DOHH2 (cell line): ENCODE results near the gene SCN5A.

Source experiments
- EZH2phosphoT487 ChIP-seq: fragments of 200-600 bp; sonication (generic); IDR thresholded peaks from 2 replicates; pipeline ENCODE4 v1.6.1; 2017; ENCODE audit warnings: borderline replicate concordance, mild to moderate bottlenecking, antibody characterized with exemption, low read length, moderate library complexity, mixed read lengths
- TF ChIP-seq, protein P1 (sequence below): fragments of 200-600 bp; sonication (generic); IDR thresholded peaks from one replicate; pipeline ENCODE4 v1.5.1; 2014; ENCODE audit warnings: antibody characterized with exemption, mild to moderate bottlenecking, low read depth, low read length; ENCODE audit not compliant: poor library complexity, severe bottlenecking

DNA sequence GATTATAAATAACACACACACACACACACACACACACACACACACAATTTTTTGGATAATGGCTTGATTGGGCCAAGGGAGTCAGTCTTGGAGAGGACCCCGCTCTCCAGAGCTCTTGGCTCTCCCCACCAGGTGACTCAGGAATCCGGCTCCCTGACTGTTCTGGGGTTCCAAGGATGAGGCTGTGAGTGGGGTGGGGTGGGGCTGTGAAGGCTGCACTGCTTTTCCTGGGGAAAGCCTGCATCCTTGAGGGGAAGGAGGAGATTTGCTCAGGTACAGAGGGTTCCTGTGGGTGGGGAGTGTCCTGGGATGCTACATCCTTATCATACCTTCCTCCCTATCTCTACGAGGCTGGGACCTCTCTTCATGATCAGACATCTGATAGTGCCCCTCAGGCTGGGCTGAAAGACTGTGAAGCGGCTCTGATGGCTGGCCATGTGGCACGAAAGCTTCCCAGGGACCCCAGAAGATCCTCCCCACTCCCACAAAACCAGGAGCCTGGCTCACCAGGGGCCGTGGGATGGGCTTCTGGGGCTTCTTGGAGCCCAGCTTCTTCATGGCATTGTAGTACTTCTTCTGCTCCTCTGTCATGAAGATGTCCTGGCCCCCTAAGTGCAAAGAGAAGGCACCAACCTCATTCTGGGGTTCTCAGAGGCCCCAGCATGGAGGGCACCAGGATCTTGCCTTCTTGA lies 94.2 kb downstream of the SCN5A start:
- TF ChIP-seq, protein P1, sequence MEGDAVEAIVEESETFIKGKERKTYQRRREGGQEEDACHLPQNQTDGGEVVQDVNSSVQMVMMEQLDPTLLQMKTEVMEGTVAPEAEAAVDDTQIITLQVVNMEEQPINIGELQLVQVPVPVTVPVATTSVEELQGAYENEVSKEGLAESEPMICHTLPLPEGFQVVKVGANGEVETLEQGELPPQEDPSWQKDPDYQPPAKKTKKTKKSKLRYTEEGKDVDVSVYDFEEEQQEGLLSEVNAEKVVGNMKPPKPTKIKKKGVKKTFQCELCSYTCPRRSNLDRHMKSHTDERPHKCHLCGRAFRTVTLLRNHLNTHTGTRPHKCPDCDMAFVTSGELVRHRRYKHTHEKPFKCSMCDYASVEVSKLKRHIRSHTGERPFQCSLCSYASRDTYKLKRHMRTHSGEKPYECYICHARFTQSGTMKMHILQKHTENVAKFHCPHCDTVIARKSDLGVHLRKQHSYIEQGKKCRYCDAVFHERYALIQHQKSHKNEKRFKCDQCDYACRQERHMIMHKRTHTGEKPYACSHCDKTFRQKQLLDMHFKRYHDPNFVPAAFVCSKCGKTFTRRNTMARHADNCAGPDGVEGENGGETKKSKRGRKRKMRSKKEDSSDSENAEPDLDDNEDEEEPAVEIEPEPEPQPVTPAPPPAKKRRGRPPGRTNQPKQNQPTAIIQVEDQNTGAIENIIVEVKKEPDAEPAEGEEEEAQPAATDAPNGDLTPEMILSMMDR, result no peak
- no peak for TF ChIP-seq EZH2phosphoT487
